Measurements from ENCODE around the gene STX11. TPM values are rescaled to one million over a fixed set of nuclear protein-coding genes. Genes with fewer than 3 reads are reported as not detected.
A peak's percentile ranks its signal among the peaks of the same experiment; 100 is the strongest.
"Not testable (repeated sequence)": the region's sequence is repeated elsewhere in the genome, so short reads cannot be mapped to it uniquely, and the experiment has no call there.

The STX11 gene
- total and polyA plus RNA-seq, 12 donors: 4.8 to 15.9 (median 8.8) TPM

DNA sequence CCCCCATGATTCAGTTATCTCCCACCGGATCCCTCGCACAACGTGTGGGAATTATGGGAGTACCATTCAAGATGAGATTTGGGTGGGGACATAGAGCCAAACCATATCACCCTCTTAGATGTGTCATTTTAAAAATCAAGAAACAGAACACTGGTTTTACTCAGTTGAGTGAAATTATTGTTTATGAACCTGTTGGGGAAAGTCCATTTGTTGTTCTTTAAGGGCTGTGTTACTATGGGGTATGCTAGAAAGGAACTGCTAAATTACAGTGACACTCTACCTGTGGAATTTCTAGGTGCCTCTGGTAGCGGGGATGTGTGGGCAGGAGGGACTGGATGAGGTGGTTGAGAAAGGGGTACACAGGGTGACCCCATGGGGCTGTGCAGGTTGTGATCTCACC is 28.9 kb downstream of the STX11 start:
- 94% methylated on average over 4 of the region's 4 CpGs for WGBS, 2 donors
- H3K9me3 ChIP-seq: no peaks in the 10 kb centered on the region
- no peaks in the 10 kb centered on the region for H3K27me3 ChIP-seq
- no peak overlapping the region for H3K4me3 ChIP-seq
- intact Hi-C loops (cut with DNase I): no loop called here
- TF ChIP-seq, protein P1, sequence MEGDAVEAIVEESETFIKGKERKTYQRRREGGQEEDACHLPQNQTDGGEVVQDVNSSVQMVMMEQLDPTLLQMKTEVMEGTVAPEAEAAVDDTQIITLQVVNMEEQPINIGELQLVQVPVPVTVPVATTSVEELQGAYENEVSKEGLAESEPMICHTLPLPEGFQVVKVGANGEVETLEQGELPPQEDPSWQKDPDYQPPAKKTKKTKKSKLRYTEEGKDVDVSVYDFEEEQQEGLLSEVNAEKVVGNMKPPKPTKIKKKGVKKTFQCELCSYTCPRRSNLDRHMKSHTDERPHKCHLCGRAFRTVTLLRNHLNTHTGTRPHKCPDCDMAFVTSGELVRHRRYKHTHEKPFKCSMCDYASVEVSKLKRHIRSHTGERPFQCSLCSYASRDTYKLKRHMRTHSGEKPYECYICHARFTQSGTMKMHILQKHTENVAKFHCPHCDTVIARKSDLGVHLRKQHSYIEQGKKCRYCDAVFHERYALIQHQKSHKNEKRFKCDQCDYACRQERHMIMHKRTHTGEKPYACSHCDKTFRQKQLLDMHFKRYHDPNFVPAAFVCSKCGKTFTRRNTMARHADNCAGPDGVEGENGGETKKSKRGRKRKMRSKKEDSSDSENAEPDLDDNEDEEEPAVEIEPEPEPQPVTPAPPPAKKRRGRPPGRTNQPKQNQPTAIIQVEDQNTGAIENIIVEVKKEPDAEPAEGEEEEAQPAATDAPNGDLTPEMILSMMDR (IDR thresholded peaks at IDR 0.05): no peak
- H3K36me3 ChIP-seq: no peaks in the 10 kb centered on the region
- DNase-seq (no peak), ATAC-seq (no peak)
- H3K27ac ChIP-seq: no peak overlapping the region
- peaks cover 0 to 44% (median 0%) of the 10 kb centered on the region in 9 donors for H3K4me1 ChIP-seq

DNA sequence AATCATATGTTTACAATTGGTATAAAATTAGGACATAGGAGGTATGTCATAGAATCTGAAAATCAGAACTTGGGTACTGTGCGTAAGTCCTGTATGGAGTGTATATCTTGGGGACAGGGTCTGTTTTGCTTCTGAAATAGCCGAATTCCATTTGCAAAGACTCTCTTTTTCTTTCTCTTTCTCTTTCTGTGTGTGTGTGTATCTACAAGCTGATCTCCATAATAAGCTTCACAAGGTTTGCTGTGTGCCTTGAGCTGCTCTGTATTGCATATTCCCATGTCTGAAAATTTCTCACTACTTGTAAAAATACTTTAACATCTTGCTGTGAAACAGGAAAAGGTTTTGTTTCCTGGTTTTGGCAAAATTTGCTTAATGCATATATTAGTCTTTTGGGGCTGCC is 29.5 kb downstream of the STX11 start:
- WGBS, 2 donors: 87 to 95% methylated on average over 2 of the region's 2 CpGs
- intact Hi-C loops (cut with DNase I): no loop called here
- ATAC-seq: no peak
- Histone ChIP-seq H3K27ac (peak overlapping the region in 1 of 10 donors; percentile 16), H3K9me3 (no peaks in the 10 kb centered on the region), H3K4me3 (no peak overlapping the region), H3K36me3 (no peaks in the 10 kb centered on the region), H3K27me3 (no peaks in the 10 kb centered on the region), H3K4me1 (peaks cover 0 to 44% (median 0%) of the 10 kb centered on the region in 9 donors)
- DNase-seq: no peak
- TF ChIP-seq, protein P1 (IDR thresholded peaks at IDR 0.05): no peak

DNA sequence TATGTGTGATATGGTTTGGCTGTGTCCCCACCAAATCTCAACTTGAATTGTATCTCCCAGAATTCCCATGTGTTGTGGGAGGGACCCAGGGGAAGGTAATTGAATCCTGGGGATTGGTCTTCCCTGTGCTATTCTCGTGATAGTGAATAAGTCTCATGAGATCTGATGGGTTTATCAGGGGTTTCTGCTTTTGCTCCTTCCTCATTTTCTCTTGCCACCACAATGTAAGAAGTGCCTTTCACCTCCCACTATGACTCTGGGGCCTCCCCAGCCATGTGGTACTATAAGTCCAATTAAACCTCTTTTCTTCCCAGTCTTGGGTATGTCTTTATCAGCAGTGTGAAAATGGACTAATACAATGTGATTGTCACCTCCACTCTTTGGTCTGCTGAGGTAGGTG is 30.0 kb downstream of the STX11 start:
- H3K4me3 ChIP-seq; H3K27me3 ChIP-seq; DNase-seq; H3K36me3 ChIP-seq; H3K9me3 ChIP-seq; ATAC-seq; intact Hi-C loops (cut with DNase I): not testable (repeated sequence)
- Histone ChIP-seq H3K27ac (peak overlapping the region in 1 of 10 donors; percentile 16), H3K4me1 (peaks cover 0 to 44% (median 0%) of the 10 kb centered on the region in 9 donors)
- 63 to 67% methylated on average over 1 of the region's 1 CpG for WGBS, 2 donors

DNA sequence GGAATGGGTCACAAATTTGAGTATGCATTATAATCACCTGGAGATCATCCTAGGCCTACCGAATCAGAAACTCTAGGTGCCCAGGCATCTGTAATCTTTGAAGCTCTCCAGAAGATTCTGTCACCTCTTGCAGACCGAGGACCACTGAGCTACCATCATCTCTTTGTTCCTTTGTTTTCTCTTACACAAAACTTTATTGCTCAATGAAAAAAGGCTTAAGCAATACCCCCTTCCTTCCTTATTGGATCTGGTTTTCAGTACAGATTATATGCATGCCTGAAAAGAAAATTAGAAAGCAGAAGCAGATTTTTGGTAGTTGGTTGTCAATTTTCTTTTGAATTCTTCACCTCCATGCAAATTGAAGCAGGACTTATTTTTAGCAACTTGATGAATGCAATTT is 31.3 kb downstream of the STX11 start:
- 92 to 94% methylated on average over 2 of the region's 2 CpGs for WGBS, 2 donors
- H3K9me3 ChIP-seq: peaks cover 0 to 1% (median 0%) of the 10 kb centered on the region in 11 donors
- no peak overlapping the region for H3K4me3 ChIP-seq
- DNase-seq: no peak
- no peak for ATAC-seq
- intact Hi-C loops (cut with DNase I): no loop called here
- H3K27ac ChIP-seq: no peak overlapping the region
- peaks cover 0 to 44% (median 0%) of the 10 kb centered on the region in 9 donors for H3K4me1 ChIP-seq
- no peaks in the 10 kb centered on the region for H3K27me3 ChIP-seq
- TF ChIP-seq, protein P1 (IDR thresholded peaks at IDR 0.05): no peak
- H3K36me3 ChIP-seq: peaks cover 0 to 4% (median under 1%) of the 10 kb centered on the region in 9 donors

DNA sequence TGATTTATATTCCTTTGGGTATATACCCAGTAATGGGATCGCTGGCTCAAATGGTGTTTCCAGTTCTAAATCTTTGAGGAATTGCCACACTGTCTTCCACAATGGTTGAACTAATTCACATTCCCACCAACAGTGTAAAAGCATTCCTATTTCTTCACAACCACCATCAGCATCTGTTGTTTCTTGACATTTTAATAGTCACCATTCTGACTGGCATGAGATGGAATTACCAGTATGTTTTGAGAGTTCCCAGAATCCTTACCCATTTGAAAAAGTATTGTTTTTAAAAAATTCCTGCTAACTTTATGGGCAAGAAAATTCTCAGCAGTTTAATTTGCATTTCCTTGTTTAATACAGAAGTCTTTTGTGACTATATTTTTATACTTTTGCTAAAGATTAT is 33.9 kb downstream of the STX11 start:
- DNase-seq; H3K4me3 ChIP-seq; intact Hi-C loops (cut with DNase I); H3K27ac ChIP-seq; H3K9me3 ChIP-seq; ATAC-seq; H3K27me3 ChIP-seq: not testable (repeated sequence)
- Histone ChIP-seq H3K36me3 (peaks cover 0 to 27% (median 13%) of the 10 kb centered on the region in 9 donors), H3K4me1 (peaks cover 0 to 36% (median 0%) of the 10 kb centered on the region in 9 donors)
- 94 to 98% methylated on average over 1 of the region's 1 CpG for WGBS, 2 donors
